Heart left ventricle (tissue), 13 donors: Measurements from ENCODE around the gene ANXA9.

Experiments
- POLR2A ChIP-seq, 2 donors: fragments of 450-650 bp; IDR thresholded peaks; one replicate each; pipeline ENCODE4 v1.6.1; 2017; ENCODE audit warnings: antibody characterized with exemption in 2 of 2, mild to moderate bottlenecking in 2 of 2, moderate library complexity in 2 of 2
- TF ChIP-seq, protein P1 (sequence below), 12 donors: fragments of 200-600 bp; sonication (generic) in 4 of 12; IDR thresholded peaks; one replicate each; pipeline versions ENCODE4 v1.5.0 to v1.8.0; 2018 to 2022; ENCODE audit warnings: antibody characterized with exemption in 12 of 12, mild to moderate bottlenecking in 5 of 12
- donor health status: ischemic (EF 13 %, LVEDD 7.1; RV severe dilation, severe dysfunction).
- donor health status: DM: no; HTN: yes; CAD: no.
- donor health status: DM: no; HTN: no; CAD: no.
- donor health status: ischemic (EF 25% LVEDD 6.9; RV normal size, moderate dysfunction).
- donor health status: ischemic (EF 25% LVEDD 5.7; RV mildly dilated, moderate dysfunction).
- donor health status: ischemic (EF 35%, LVEDD 5.7; RV mildly dilated, moderate dysfunction).
- donor health status: nonischemic (EF 11% LVEDD 7.7; RV severe dilation, severe dysfunction).
- donor health status: DM: yes; HTN: yes; CAD: no.
- donor health status: PGD.
- donor health status: ischemic (EF 29% LVEDD 5.4; RV normal size, mild dysfunction).
- donor health status: nonischemic (EF 23%, LVEDD 6.1; RV moderate dilation, normal function).

DNA sequence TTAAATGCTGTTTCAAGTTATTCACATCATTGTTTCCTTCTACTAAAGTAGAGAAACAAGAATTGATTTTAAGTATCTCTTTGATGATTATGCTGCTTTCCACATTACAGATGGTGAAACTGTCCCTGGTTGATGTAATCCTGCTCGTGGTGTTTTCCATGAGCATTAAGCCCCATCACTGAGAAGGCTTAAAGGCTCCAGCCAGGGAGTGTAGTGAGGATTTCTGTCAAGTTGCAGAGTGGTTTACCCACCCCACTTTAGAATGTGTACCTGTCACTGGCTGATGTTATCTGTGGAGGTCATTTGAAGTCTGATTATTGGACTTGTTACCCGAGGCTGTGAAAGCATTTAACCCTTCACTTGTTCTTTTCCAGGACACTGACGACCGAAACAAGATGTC lies 20.3 kb upstream of the ANXA9 start:
- TF ChIP-seq, protein P1, sequence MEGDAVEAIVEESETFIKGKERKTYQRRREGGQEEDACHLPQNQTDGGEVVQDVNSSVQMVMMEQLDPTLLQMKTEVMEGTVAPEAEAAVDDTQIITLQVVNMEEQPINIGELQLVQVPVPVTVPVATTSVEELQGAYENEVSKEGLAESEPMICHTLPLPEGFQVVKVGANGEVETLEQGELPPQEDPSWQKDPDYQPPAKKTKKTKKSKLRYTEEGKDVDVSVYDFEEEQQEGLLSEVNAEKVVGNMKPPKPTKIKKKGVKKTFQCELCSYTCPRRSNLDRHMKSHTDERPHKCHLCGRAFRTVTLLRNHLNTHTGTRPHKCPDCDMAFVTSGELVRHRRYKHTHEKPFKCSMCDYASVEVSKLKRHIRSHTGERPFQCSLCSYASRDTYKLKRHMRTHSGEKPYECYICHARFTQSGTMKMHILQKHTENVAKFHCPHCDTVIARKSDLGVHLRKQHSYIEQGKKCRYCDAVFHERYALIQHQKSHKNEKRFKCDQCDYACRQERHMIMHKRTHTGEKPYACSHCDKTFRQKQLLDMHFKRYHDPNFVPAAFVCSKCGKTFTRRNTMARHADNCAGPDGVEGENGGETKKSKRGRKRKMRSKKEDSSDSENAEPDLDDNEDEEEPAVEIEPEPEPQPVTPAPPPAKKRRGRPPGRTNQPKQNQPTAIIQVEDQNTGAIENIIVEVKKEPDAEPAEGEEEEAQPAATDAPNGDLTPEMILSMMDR (IDR thresholded peaks at IDR 0.05) = no peak
- TF ChIP-seq POLR2A (IDR thresholded peaks at IDR 0.05) = no peak
